DMS153 (cell line): ENCODE measurements around the gene PRX.
"Not testable (repeated sequence)": the region's sequence is repeated elsewhere in the genome, so short reads cannot be mapped to it uniquely, and the experiment has no call there.

Experiments used
- DNase-seq: peaks from one replicate; lab custom pipeline; 2025; lab: John Stamatoyannopoulos, UW

Gene PRX

GRCh38 chr19:40414542-40415535, 1.7 kb upstream of the PRX start:
- DNase-seq, result no peak

GRCh38 chr19:40412866-40413265, 312 bp downstream of the PRX start:
- no peak for DNase-seq

- no peak for DNase-seq
Measured at GRCh38 chr19:40411958-40412499, 1.1 kb downstream of the PRX start.

GRCh38 chr19:40411125-40411842, 1.9 kb downstream of the PRX start:
- no peak for DNase-seq

GRCh38 chr19:40410030-40410389, 3.2 kb downstream of the PRX start:
- no peak for DNase-seq

- not testable (repeated sequence) for DNase-seq
Measured at GRCh38 chr19:40408598-40408925, 4.6 kb downstream of the PRX start.

GRCh38 chr19:40407714-40408597, 5.2 kb downstream of the PRX start:
- no peak for DNase-seq

GRCh38 chr19:40403262-40403984, 9.8 kb downstream of the PRX start:
- DNase-seq, result peak; percentile 58

GRCh38 chr19:40400559-40400958, 12.6 kb downstream of the PRX start:
- no peak for DNase-seq

- peak; percentile 52 for DNase-seq
Measured at GRCh38 chr19:40398417-40399131, 14.6 kb downstream of the PRX start.

- DNase-seq, result no peak
Measured at GRCh38 chr19:40397568-40397906, 15.6 kb downstream of the PRX start.

GRCh38 chr19:40396886-40397567, 16.2 kb downstream of the PRX start:
- no peak for DNase-seq

GRCh38 chr19:40395956-40396355, 17.2 kb downstream of the PRX start:
- no peak for DNase-seq

GRCh38 chr19:40394816-40395210, 18.4 kb downstream of the PRX start:
- no peak for DNase-seq

GRCh38 chr19:40393894-40394815, 19.0 kb downstream of the PRX start:
- DNase-seq, result no peak

- DNase-seq, result no peak
Measured at GRCh38 chr19:40392894-40393517, 20.2 kb downstream of the PRX start.

- no peak for DNase-seq
Measured at GRCh38 chr19:40392123-40392522, 21.1 kb downstream of the PRX start.

GRCh38 chr19:40390084-40390742, 23.0 kb downstream of the PRX start, which contains the start of gene HIPK4:
Gene HIPK4, minus strand, starts transcription at chr19:40390181. Its CDS starts 279 bp downstream, at chr19:40389902.
- no peak for DNase-seq
